Uterus (tissue), 2 donors: Measurements from ENCODE around the gene PTH2R.

Experiments
- CTCF ChIP-seq, 4 experiments: fragments of 200-600 bp in 2 of 4; fragments of 450-650 bp in 2 of 4; sonication (generic) in 2 of 4; IDR thresholded peaks; one replicate each; pipeline ENCODE4 v1.5.1; 2016 to 2019; ENCODE audit warnings: antibody characterized with exemption in 4 of 4, mild to moderate bottlenecking in 2 of 4, moderate library complexity in 1 of 4
- POLR2A ChIP-seq, 2 donors: fragments of 450-650 bp; IDR thresholded peaks; one replicate each; pipeline ENCODE4 v1.6.1; 2016; ENCODE audit warnings: antibody characterized with exemption in 2 of 2, mild to moderate bottlenecking in 1 of 2, moderate library complexity in 1 of 2

GRCh38 chr2:208541461-208541988 is 134.9 kb downstream of the PTH2R start:
- TF ChIP-seq CTCF (IDR thresholded peaks at IDR 0.05) (no peak), POLR2A (IDR thresholded peaks at IDR 0.05) (no peak)
